Measurements from ENCODE around the gene IMMP2L. TPM values are rescaled to one million over a fixed set of nuclear protein-coding genes. Genes with fewer than 3 reads are reported as not detected.

IMMP2L gene
- total RNA-seq, 4 donors from 2014 or later, result 13.5 to 23.7 (median 18.3) TPM

GRCh38 chr7:111320133-111320532, 242.2 kb downstream of the IMMP2L start:
- no peaks in the 10 kb centered on the region for H3K4me1 ChIP-seq
- no peaks in the 10 kb centered on the region for H3K9me3 ChIP-seq
- H3K4me3 ChIP-seq, result no peak overlapping the region
- no peaks in the 10 kb centered on the region for H3K36me3 ChIP-seq
- no peak overlapping the region for H3K27ac ChIP-seq
- no peaks in the 10 kb centered on the region for H3K27me3 ChIP-seq
- TF ChIP-seq POLR2A (IDR thresholded peaks at IDR 0.05) (no peak), CTCF (IDR thresholded peaks at IDR 0.05) (no peak), EP300 (IDR thresholded peaks at IDR 0.05) (no peak)
- no peak for DNase-seq (ENCODE audit: low spot score in 2 of 2)

GRCh38 chr7:111312966-111313365, 249.3 kb downstream of the IMMP2L start:
- peak in 1 of 5 experiments; percentile 16 for TF ChIP-seq CTCF (IDR thresholded peaks at IDR 0.05)
- no peak for TF ChIP-seq POLR2A (IDR thresholded peaks at IDR 0.05)
- H3K27me3 ChIP-seq, result no peaks in the 10 kb centered on the region
- no peak overlapping the region for H3K4me3 ChIP-seq
- H3K9me3 ChIP-seq, result no peaks in the 10 kb centered on the region
- no peak for DNase-seq (ENCODE audit: low spot score in 2 of 2)
- peaks cover 0 to 3% (median 0%) of the 10 kb centered on the region in 3 donors for H3K36me3 ChIP-seq
- no peaks in the 10 kb centered on the region for H3K4me1 ChIP-seq
- no peak overlapping the region for H3K27ac ChIP-seq

DNA sequence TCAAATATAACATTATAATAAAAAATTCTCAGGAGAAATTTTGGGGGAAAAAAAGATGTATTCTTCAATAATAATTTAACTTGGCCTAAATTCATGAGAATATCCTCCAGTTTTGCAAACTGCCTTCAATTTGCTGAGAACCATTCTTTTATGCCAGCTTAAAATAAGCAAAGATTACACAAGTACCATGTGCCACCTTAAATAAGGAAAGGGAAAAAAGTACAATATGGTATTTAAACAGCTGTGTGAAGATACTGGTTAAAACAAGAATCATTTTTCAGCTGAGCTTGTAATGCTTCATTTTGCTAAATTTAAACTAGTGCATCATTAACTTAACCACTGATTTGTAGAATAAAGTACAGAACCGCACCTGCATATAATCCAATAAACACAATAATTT, 253.6 kb downstream of the IMMP2L start:
- 91 to 100% methylated on average over 1 of the region's 1 CpG for WGBS, 2 donors
- Histone ChIP-seq H3K9me3 (no peaks in the 10 kb centered on the region), H3K36me3 (peaks cover 0 to 3% (median 0%) of the 10 kb centered on the region in 3 donors), H3K27me3 (no peaks in the 10 kb centered on the region), H3K4me1 (peaks cover 0 to 3% (median 0%) of the 10 kb centered on the region in 4 donors), H3K27ac (no peak overlapping the region), H3K4me3 (no peak overlapping the region)
- DNase-seq (ENCODE audit: low spot score in 2 of 2), result no peak
- no peak for TF ChIP-seq EP300 (IDR thresholded peaks at IDR 0.05)
- no peak for TF ChIP-seq CTCF (IDR thresholded peaks at IDR 0.05)

GRCh38 chr7:111301891-111302290, 260.4 kb downstream of the IMMP2L start:
- no peak for DNase-seq (ENCODE audit: low spot score in 2 of 2)

GRCh38 chr7:111294494-111294893, 267.8 kb downstream of the IMMP2L start:
- WGBS, 2 donors, result 94 to 96% methylated on average over 4 of the region's 4 CpGs
- DNase-seq (ENCODE audit: low spot score in 2 of 2), result no peak
- no peaks in the 10 kb centered on the region for H3K36me3 ChIP-seq
- TF ChIP-seq EP300 (IDR thresholded peaks at IDR 0.05) (no peak), POLR2A (IDR thresholded peaks at IDR 0.05) (no peak), CTCF (IDR thresholded peaks at IDR 0.05) (no peak)
- no peaks in the 10 kb centered on the region for H3K9me3 ChIP-seq
- no peaks in the 10 kb centered on the region for H3K27me3 ChIP-seq
- H3K27ac ChIP-seq, result no peak overlapping the region
- peaks cover 0 to 30% (median 4%) of the 10 kb centered on the region in 4 donors for H3K4me1 ChIP-seq
- no peak overlapping the region for H3K4me3 ChIP-seq

More at GRCh38 chr7:111301891-111302290, 260.4 kb downstream of the IMMP2L start:
- no peak for TF ChIP-seq EP300 (IDR thresholded peaks at IDR 0.05)
- TF ChIP-seq POLR2A (IDR thresholded peaks at IDR 0.05), result no peak
- no peak for TF ChIP-seq CTCF (IDR thresholded peaks at IDR 0.05)
- H3K36me3 ChIP-seq, result no peaks in the 10 kb centered on the region
- H3K27me3 ChIP-seq, result no peaks in the 10 kb centered on the region
- H3K27ac ChIP-seq, result no peak overlapping the region
- H3K9me3 ChIP-seq, result no peaks in the 10 kb centered on the region
- peaks cover 0 to 8% (median 0%) of the 10 kb centered on the region in 4 donors for H3K4me1 ChIP-seq
- 97 to 100% methylated on average over 1 of the region's 1 CpG for WGBS, 2 donors
- no peak overlapping the region for H3K4me3 ChIP-seq
